ENCODE results near the gene BMPR2.

BMPR2 gene

GRCh38 chr2:202609381-202610145 is 233.4 kb downstream of the BMPR2 start:
- DNase-seq: no peak

- DNase-seq: no peak
These were observed 234.3 kb downstream of the BMPR2 start for GRCh38 chr2:202610380-202610779.

- no peak for DNase-seq
These were observed 236.0 kb downstream of the BMPR2 start for GRCh38 chr2:202612145-202612544.

GRCh38 chr2:202613479-202613878 is 237.4 kb downstream of the BMPR2 start:
- no peak for DNase-seq
